GM18858 (cell line): ENCODE data around the gene AGFG2.
"Not testable (repeated sequence)": the region's sequence is repeated elsewhere in the genome, so short reads cannot be mapped to it uniquely, and the experiment has no call there.

Experiments used
- ATAC-seq: cut with Tn5 transposase; IDR thresholded peaks from one replicate; pipeline ENCODE4 v1.9.1; 2021; ENCODE audit not compliant: unreplicated experiment

AGFG2 gene

DNA sequence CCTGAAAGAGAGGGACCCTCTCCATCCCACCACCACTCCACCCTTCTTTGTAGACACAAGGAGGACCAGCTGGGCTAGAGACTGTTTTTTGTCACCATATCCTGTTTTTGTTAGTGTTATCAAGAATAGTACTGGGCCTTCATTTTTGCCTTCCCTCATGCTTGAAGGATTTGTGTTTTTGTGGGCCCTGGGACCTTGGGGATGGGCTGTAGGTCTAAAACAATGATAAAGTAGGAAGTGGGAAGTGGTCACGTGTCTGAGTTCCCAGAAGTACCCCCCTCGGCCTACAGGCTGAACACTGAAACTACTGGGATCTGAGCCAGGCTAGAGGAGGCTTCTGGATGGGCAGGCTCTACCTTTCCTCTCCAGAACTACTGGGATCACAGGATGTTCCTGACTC, 8.9 kb downstream of the AGFG2 start:
- ATAC-seq = no peak

DNA sequence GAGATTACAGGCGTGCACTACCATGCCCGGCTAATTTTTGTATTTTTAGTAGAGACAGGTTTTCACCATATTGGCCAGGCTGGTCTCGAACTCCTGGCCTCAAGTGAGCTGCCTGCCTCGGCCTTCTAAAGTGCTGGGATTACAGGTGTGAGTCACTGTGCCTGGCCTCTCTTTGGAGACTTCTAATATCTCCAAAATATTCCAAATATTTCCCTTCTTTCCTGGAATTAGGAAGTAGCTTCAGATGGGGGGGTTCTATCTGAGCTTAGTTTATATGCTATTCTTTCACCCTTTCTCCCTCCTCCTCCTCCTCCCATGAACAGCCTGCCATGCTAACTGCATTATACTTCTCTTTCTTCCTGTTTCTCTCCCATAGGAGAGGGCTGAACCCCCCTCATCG, 9.4 kb downstream of the AGFG2 start:
- not testable (repeated sequence) for ATAC-seq

GRCh38 chr7:100552532-100552931, 13.5 kb downstream of the AGFG2 start:
- no peak for ATAC-seq

GRCh38 chr7:100553032-100553431, 14.0 kb downstream of the AGFG2 start:
- ATAC-seq = no peak

GRCh38 chr7:100555701-100556100, 16.7 kb downstream of the AGFG2 start:
- no peak for ATAC-seq

DNA sequence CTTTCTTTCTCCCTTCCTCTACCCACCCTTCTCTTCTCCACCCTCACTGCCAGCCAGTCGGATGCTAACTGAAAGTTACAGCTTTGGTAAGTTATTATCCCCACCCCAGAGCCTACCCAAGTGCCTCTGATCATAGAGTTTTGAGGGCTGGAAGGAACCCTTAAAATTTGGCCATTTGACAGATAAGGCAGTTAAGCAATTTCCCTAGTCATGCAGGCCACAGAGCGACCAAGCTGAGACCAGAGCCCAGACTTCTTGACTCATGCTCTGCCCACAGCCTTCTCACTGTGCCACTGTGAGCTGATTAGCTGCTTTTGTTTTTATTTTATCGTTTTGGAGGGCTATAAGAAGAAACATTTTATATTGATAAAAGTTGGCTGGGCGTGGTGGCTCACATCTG, 17.5 kb downstream of the AGFG2 start:
- ATAC-seq = no peak

DNA sequence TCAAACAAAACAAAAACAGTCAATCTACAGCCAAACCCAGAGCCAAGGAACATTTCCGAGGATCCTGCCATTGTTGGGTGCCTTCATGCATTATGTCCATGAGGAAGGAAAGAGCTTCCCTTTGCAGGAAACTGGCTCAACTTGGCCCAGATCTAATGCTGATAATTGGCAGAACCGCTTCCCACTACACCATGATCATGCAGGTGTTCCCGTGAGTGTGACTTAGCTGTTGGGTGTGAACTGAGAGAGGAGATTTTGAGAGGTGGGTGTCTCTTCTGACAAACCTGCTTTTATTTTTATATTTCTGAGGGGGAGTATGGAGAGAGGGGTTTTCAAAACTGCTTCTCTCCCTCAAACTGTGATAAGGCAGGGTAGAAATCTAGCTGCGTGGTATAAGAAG, 20.1 kb downstream of the AGFG2 start:
- no peak for ATAC-seq

- no peak for ATAC-seq
These were observed 22.6 kb downstream of the AGFG2 start for GRCh38 chr7:100561491-100562194.

DNA sequence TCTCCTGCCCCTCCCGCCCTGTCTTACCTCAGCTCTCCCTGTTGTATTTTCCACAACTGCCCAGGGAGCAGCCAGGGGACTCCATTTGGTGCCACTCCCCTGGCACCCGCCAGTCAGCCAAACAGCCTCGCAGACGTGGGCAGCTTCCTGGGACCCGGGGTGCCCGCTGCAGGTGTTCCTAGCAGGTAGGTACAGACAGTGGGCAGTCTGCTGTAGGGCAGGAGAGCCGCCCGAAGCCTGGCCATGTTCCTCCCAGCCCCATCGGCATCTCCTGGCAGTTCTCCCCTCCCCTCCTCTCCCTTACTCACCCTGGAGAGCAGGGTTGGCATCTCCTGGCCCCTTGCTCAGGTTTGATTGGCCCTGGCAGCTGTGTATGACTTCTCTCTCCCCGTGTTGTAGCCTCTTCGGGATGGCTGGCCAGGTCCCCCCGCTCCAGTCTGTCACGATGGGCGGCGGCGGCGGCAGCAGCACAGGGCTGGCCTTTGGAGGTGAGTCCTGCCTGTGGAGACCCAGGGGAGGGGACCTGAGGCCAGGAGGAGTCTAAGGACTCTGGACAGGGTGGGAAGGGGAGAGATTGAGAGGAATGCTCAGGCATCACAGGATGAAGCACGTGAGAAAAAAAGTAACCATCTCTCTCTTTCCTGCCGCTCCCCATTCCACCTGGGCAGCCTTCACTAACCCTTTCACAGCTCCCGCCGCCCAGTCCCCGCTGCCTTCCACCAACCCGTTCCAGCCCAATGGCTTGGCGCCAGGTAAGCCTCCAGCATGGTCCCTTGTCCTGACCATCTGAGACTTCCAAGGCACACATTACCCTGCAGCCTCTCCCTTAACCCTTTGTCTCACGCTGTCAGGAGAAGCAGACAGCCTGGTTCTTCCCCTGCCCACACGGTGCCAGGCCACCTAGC, 23.4 kb downstream of the AGFG2 start:
- no peak for ATAC-seq

- ATAC-seq = no peak
These were observed 24.1 kb downstream of the AGFG2 start for GRCh38 chr7:100563100-100563564.

DNA sequence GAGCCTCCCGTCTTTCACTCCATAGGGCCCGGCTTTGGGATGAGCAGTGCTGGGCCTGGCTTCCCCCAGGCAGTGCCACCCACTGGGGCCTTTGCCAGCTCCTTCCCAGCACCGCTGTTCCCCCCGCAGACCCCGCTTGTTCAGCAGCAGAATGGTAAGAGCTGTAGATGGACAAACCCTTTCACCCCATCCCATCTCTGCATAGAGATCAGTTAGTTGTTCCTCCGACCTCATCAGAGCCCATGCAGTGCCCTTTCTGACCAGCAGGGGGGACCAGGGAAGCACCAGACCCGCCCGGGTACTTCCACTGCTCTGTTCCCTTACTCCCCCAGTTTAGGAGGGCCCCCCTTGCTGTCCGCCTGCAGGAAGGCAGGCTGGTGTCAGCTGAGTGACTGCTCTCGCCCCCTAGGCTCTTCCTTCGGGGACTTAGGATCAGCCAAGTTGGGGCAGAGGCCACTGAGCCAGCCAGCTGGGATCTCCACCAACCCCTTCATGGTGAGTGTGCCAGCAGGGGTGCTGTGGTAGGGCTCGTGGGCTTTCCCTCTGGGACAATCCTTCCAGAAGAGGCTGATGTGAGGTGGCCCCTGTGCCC, 24.9 kb downstream of the AGFG2 start:
- no peak for ATAC-seq

DNA sequence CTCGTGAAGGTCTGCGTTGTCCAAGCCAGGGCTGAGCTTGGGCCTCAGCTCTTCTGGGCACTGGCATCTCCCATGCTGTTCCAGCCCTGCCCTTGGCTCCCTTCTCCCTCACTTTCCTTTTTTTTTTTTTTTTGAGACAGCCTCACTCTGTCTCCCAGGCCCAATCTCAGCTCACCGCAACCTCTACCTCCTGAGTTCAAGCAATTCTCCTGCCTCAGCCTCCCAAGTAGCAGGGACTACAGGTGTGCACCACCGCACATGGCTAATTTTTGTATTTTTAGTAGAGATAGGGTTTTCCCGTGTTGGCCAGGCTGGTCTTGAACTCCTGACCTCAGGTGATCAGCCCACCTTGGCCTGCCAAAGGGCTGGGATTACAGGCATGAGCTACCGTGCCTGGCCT, 25.4 kb downstream of the AGFG2 start:
- ATAC-seq = not testable (repeated sequence)

GRCh38 chr7:100565133-100565571, 26.1 kb downstream of the AGFG2 start:
- ATAC-seq = no peak

DNA sequence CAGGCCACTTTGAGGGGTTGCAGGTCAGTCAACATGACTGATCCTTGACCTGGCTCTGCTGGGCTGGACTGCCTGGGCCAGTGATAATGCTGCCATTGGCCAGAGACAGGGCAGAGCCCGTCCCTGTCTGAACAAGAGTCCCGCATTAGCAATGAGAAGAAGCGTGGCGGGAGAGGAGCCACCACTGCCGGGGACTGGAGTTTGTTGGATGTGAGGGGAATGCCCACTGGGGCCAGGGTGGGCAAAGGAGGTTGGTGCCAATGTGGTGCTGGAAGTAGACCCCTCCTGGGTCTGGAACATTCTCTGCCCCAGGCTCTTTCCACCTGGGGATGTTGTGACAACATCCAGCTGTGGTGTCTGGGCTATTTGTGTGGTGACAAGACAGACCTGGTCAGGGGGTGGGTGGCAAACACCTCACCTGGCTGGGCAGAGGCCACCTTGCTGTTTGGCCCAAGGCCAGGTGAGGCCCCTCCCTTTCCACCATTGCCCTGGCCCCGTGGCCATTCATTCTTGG, 27.1 kb downstream of the AGFG2 start:
- ATAC-seq = no peak

- ATAC-seq = no peak
These were observed 28.2 kb downstream of the AGFG2 start for GRCh38 chr7:100567031-100567730.

- no peak for ATAC-seq
These were observed 28.8 kb downstream of the AGFG2 start for GRCh38 chr7:100567751-100568175.

DNA sequence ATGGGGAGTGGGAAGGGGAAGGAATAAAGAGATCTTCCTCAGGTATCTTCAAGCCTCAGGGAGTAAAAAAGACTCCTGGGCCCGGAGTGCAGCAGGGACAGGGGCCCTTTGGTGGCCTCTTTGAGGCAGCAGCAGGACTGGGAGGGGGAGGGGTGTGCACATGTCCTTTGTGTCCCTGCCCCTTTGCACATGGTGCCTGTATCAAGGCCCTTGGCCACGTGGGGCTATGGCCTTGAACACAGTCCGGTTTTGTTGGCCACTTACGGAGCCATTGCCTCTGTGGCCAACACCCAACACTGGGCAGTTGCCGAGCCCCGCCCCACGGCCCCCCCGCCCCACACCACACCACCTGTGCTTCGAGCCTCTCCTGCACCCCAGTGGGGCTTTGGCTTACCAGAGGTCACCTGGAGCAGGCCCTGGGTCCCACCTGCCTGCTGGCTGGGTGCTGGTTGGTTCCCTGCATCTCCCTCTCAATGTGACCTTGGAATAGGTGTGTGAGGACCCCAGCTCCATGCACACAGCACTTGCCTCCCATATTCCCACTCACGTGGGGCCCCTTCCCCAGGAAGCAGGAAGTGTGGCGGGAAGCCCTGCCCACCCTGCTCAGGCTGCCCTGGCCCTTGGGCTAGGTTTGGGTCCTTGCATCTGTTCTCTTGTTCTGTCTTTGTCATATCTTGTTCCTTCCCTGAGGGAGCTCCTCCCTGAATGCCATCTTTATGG, 29.3 kb downstream of the AGFG2 start:
- no peak for ATAC-seq

GRCh38 chr7:100568896-100569844, 30.2 kb downstream of the AGFG2 start:
- ATAC-seq = no peak
